NOMO-1 treated with dmso at 0.1 percent for 144 hours (cell line): ENCODE measurements around the gene MRPS23.

Experiments
- DNase-seq: peaks from one replicate; lab custom pipeline; 2025; ENCODE audit not compliant: unreplicated experiment; lab: John Stamatoyannopoulos, UW

Gene MRPS23

GRCh38 chr17:57849874-57850754 is at the start of gene MRPS23:
Gene MRPS23 (minus strand): TSS chr17:57850044. CDS start chr17:57850010, 34 bp downstream.
- DNase-seq = peak; percentile 97

- no peak for DNase-seq
Observed at GRCh38 chr17:57899391-57899790, 49.5 kb upstream of the MRPS23 start.

GRCh38 chr17:57898487-57899311 is 48.9 kb upstream of the MRPS23 start:
- DNase-seq = no peak

GRCh38 chr17:57895382-57896060 is 45.7 kb upstream of the MRPS23 start:
- no peak for DNase-seq

- DNase-seq = no peak
Observed at GRCh38 chr17:57894848-57895247, 45.0 kb upstream of the MRPS23 start.

GRCh38 chr17:57892820-57893595 is 43.2 kb upstream of the MRPS23 start:
- DNase-seq = peak; percentile 99

- peak; percentile 52 for DNase-seq
Observed at GRCh38 chr17:57892146-57892819, 42.4 kb upstream of the MRPS23 start.

- DNase-seq = no peak
Observed at GRCh38 chr17:57890857-57891232, 41.0 kb upstream of the MRPS23 start.

- DNase-seq = no peak
Observed at GRCh38 chr17:57889892-57890856, 40.3 kb upstream of the MRPS23 start.

- no peak for DNase-seq
Observed at GRCh38 chr17:57889252-57889651, 39.4 kb upstream of the MRPS23 start.

- DNase-seq = no peak
Observed at GRCh38 chr17:57888311-57889216, 38.7 kb upstream of the MRPS23 start.

GRCh38 chr17:57887161-57887560 is 37.3 kb upstream of the MRPS23 start:
- DNase-seq = no peak

GRCh38 chr17:57886020-57886419 is 36.2 kb upstream of the MRPS23 start:
- DNase-seq = no peak

- DNase-seq = no peak
Observed at GRCh38 chr17:57885148-57885915, 35.5 kb upstream of the MRPS23 start.

- no peak for DNase-seq
Observed at GRCh38 chr17:57881783-57882351, 32.0 kb upstream of the MRPS23 start.

- DNase-seq = no peak
Observed at GRCh38 chr17:57881143-57881542, 31.3 kb upstream of the MRPS23 start.

GRCh38 chr17:57880086-57880456 is 30.2 kb upstream of the MRPS23 start:
- no peak for DNase-seq
